Motor neuron (in vitro differentiated cells): ENCODE measurements around the gene PGP. TPM values are rescaled to one million over a fixed set of nuclear protein-coding genes. Genes with fewer than 3 reads are reported as not detected.
A peak's percentile ranks its signal among the peaks of the same experiment; 100 is the strongest.
"Not testable (repeated sequence)": the region's sequence is repeated elsewhere in the genome, so short reads cannot be mapped to it uniquely, and the experiment has no call there.

ENCODE experiments used
- ATAC-seq, 8 experiments: fragments of 200-7000 bp; cut with Tn5 transposase; replicated peaks in 6 of 8; 2 replicates each; pipeline ENCODE4 v1.8.0; 2021; ENCODE audit warnings: mild to moderate bottlenecking in 8 of 8, moderate library complexity in 8 of 8
- H3K27ac ChIP-seq, 2 donors: fragments of 250-450 bp; sonication (Bioruptor Pico); 2 replicates each; pipeline ENCODE4 v1.9.0; 2021; ENCODE audit warnings: antibody characterized with exemption in 2 of 2, mild to moderate bottlenecking in 2 of 2, moderate library complexity in 1 of 2
- H3K4me1 ChIP-seq, 2 donors: fragments of 250-450 bp; sonication (Bioruptor Pico); replicated peaks in 1 of 2; 2 replicates each; pipeline ENCODE4 v1.6.1; 2021; ENCODE audit warnings: antibody characterized with exemption in 2 of 2, mild to moderate bottlenecking in 2 of 2, moderate library complexity in 1 of 2
- H3K4me3 ChIP-seq, 5 donors: fragments of 250-450 bp; sonication (Bioruptor Pico); 2 replicates each; pipeline ENCODE4 v1.9.0; 2021; ENCODE audit warnings: antibody characterized with exemption in 5 of 5, mild to moderate bottlenecking in 5 of 5, moderate library complexity in 4 of 5
- WGBS, 10 experiments: fragments of 450-650 bp; shearing (Covaris generic); methylation state at CpG; one replicate each; pipeline ENCODE4 v1.0.0; 2022; 5-methylcytosine and 5-hydroxymethylcytosine counted together
- in situ Hi-C, 9 experiments: fragments of 400-800 bp; cut with MboI; loops; one replicate each; pipeline ENCODE4 v1.15.0; 2021; ENCODE audit warnings: low sequenced_read_pairs in 9 of 9, low pct_unique_long_range_greater_than_20kb in 2 of 9; ENCODE audit not compliant: unreplicated experiment in 9 of 9
- total RNA-seq, 8 experiments: library from RNA; unstranded; fragments of 300-600 nt; gene quantifications; 2 replicates each; pipeline versions ENCODE4 v1.2.3 to v1.2.4, GENCODE V29; 2022

Gene PGP
- total RNA-seq, 8 experiments from 2014 or later = 6.5 to 14.9 (median 9.9) TPM

DNA sequence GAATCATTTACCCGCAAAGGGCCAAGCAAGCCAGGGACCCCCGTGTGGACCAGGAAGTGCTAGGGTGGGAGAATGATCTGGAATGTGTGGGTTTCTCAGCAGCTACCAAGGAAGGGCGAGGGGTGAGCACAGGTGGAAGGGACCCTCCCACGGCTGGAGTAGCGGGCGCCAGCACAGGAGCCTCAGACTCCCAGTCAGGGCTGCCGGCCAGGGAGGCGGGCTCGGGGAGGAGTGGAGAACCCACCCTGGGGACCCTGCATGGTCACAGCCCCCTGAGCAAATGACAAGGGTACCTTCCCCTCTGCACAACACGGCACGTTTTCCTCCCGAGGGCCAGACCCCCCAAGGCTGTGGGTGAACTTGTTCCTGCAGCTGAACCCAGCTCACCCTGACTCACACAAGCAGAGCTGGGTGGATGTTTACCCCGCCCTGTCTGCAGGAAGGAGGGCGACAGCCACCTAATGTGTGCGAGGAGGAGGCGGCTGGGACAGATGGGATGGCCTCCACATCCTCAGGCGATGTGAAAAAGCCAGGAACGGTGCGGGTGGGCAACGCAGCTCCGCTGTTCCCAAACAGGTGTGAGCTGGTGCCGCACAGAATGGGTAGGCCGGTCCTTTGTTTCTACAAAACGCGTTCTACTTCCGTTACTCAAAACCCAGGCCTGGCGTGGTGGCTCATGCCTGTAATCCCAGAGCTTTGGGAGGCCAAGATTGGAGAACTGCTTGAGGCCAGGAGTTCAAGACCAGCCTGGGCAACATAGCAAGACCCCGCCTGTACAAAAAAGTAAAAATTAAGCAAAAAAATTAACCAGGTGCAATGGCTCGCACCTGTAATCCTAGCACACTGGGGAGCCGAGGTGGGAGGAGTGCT, 30.5 kb upstream of the PGP start:
- in situ Hi-C loops = no loop called here
- H3K4me3 ChIP-seq = no peak overlapping the region
- ATAC-seq = peak in 1 of 8 experiments; percentile 29
- no peaks in the 10 kb centered on the region for H3K4me1 ChIP-seq
- WGBS, 10 experiments = 75 to 100% (median 95%) methylated on average over 2 to 12 of the region's 30 CpGs; no CpG with 5 or more reads in 4 of the 10 experiments
- no peak overlapping the region for H3K27ac ChIP-seq

DNA sequence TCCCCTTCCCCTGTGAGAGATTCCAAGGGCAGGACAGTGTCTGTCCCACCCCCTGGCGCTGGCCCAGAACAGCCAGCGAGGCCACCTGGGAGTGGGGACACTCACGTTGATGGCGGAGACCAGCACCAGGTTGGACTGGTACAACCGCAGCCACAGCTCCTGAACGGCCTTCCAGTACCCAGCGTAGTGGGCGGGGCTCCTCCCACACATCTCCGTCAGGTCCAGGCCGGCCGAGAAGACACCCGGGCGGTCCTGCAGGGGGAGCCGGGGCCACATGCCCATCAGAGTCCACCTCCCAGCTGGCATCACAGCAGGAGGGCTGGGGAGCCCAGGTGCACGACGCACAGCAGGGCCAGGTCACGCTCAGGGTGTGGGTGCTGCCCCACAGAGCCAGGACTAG, 29.7 kb upstream of the PGP start:
- peak in 4 of 8 experiments; percentile 12 to 21 (median 17) for ATAC-seq
- WGBS, 10 experiments = 100% methylated on average over 1 of the region's 17 CpGs; no CpG with 5 or more reads in 9 of the 10 experiments
- in situ Hi-C loops = no loop called here
- Histone ChIP-seq H3K4me3 (no peak overlapping the region), H3K27ac (no peak overlapping the region), H3K4me1 (no peaks in the 10 kb centered on the region)

DNA sequence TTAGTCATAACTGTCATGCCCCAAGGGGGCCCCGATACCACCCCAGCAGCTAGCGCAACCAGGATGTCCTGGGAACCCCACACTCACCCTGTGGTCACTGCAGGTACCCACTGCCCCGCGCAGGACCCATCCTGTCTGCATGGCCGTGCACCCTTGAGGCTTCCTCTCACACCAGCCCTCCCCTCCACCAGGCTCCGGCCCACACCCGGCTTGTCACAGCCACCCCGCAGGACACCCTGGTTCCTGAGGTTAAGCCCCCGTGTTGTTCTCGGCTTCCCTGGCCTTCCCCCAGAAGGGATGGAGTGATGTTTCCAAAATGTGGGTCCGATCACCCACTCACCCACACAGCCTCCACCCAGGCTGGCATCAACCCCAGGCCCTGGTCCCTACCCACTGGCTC, 29.1 kb upstream of the PGP start:
- peak in 1 of 8 experiments; percentile 15 for ATAC-seq
- no peaks in the 10 kb centered on the region for H3K4me1 ChIP-seq
- in situ Hi-C loops = no loop called here
- 95 to 100% (median 100%) methylated on average over 1 to 6 of the region's 11 CpGs; no CpG with 5 or more reads in 7 of the 10 experiments for WGBS, 10 experiments
- no peak overlapping the region for H3K4me3 ChIP-seq
- H3K27ac ChIP-seq = no peak overlapping the region

DNA sequence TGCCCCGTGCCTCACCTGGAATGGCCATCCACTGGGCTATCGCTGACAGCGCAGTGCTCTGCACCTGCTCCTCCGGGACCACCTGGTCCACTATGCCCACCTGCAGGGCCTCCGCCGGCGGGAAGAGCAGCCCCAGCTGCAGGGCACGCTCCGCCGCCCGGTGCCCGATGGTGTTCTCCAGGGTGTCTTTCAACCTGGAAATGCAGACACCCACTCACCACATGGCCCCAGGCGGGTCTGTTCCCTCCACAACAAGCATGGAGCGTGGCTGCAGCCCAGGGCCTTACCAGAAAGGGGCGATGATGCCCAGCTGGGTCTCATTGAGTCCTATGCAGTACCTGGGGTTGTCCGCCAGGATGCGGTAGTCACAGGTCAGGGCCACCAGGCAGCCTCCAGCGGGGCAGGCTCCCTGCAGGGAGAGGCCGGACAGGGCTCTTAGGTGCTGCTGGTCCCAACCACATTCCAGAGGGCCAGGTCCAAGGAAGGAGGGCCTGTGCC, 28.4 kb upstream of the PGP start:
- peak in 1 of 8 experiments; percentile 7 for ATAC-seq

DNA sequence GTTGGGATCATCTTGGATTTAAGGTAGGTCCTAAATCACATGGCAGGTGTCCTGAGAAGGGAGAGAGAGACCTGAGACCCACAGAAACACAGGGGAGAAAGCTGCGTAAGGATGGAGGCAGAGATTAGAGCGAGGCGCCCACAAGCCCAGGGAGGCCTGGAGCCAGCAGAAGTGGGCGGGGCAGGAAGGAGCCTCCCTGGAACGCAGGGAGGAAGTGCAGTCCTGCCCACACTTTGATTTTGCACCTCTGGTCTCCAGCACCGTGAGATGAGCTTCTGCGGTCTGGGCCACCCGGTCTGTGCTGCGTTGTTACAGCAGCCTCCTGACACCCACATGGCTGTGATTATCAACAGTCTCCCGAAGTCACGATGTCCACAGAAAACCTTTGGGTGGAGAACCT, 28.0 kb upstream of the PGP start:
- Histone ChIP-seq H3K4me3 (no peak overlapping the region), H3K4me1 (peaks cover 0 to 7% of the 10 kb centered on the region in 2 donors), H3K27ac (no peak overlapping the region)
- peak in 1 of 8 experiments; percentile 12 for ATAC-seq
- 87 to 100% (median 88%) methylated on average over 2 to 7 of the region's 11 CpGs; no CpG with 5 or more reads in 7 of the 10 experiments for WGBS, 10 experiments
- in situ Hi-C loops = no loop called here

More for the DNA sequence above, 28.4 kb upstream of the PGP start:
- H3K27ac ChIP-seq = no peak overlapping the region
- 90 to 100% (median 93%) methylated on average over 2 to 3 of the region's 19 CpGs; no CpG with 5 or more reads in 7 of the 10 experiments for WGBS, 10 experiments
- in situ Hi-C loops = no loop called here
- peaks cover 0 to 2% of the 10 kb centered on the region in 2 donors for H3K4me1 ChIP-seq
- H3K4me3 ChIP-seq = no peak overlapping the region

DNA sequence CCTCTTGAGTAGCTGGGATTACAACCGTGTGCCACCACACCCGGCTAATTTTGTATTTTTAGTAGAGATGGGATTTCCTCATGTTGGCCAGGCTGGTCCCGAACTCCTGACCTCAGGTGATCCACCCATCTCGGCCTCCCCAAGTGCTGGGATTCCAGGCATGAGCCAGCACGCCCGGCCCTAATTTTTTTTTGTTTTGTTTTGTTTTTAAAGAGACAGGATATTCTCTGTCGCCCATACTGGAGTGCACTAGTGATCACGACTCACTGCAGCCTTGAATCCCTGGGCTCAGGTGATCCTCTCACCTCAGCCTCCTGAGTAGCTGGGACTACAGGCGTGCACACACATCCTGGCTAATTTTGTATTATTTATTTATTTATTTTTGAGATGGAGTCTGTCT, 25.7 kb upstream of the PGP start:
- H3K4me3 ChIP-seq, in situ Hi-C loops, H3K27ac ChIP-seq, ATAC-seq: not testable (repeated sequence)
- H3K4me1 ChIP-seq = peaks cover 13 to 25% of the 10 kb centered on the region in 2 donors
- WGBS, 10 experiments = 80 to 100% (median 95%) methylated on average over 1 to 8 of the region's 9 CpGs; no CpG with 5 or more reads in 3 of the 10 experiments

DNA sequence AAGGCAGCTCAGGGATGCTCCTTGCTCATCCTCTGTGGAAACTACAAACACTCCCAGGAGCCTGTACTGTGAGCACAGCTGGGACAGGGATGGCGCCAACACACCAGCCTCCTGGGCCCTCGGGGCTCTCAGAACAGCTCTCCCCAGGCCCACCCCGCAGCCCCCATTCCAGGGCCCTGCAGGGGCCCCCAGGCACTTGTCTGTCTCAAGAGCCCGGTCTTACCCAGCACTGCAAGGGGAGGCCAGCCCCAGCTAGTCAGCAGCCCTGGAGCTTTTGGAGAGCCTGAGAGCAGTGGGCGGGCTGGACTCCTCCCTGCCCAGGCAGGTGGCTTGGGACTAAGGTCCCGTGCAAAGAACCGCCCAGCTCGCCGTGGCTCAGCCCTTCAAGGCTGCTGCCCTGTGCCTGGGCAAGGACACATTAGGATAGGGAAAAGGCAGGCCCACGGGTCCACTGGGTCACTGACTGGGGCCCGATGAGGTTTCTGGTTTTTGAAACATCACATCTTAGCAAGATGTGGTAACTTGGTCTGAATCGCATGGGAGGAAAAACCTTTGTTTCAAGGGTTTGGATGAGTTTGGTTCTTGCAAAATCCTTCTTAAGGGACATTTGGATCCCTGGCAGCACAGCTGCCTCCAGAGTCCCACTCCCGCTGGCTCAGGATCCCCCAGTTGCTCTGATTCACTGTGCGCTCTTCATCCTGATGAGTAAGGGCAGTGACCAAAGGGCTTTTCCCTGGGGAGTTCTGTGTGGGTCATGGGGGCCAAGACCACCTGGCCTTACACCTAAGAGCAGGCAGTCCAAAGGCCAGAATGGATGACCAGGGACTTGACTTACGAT, 24.4 kb upstream of the PGP start:
- no peak overlapping the region for H3K27ac ChIP-seq
- no peak overlapping the region for H3K4me3 ChIP-seq
- peak in 5 of 8 experiments; percentile 4 to 22 (median 9) for ATAC-seq
- WGBS, 10 experiments = 47 to 100% (median 86%) methylated on average over 2 to 4 of the region's 15 CpGs; no CpG with 5 or more reads in 5 of the 10 experiments
- in situ Hi-C loops = no loop called here
- H3K4me1 ChIP-seq = peaks cover 13 to 25% of the 10 kb centered on the region in 2 donors

DNA sequence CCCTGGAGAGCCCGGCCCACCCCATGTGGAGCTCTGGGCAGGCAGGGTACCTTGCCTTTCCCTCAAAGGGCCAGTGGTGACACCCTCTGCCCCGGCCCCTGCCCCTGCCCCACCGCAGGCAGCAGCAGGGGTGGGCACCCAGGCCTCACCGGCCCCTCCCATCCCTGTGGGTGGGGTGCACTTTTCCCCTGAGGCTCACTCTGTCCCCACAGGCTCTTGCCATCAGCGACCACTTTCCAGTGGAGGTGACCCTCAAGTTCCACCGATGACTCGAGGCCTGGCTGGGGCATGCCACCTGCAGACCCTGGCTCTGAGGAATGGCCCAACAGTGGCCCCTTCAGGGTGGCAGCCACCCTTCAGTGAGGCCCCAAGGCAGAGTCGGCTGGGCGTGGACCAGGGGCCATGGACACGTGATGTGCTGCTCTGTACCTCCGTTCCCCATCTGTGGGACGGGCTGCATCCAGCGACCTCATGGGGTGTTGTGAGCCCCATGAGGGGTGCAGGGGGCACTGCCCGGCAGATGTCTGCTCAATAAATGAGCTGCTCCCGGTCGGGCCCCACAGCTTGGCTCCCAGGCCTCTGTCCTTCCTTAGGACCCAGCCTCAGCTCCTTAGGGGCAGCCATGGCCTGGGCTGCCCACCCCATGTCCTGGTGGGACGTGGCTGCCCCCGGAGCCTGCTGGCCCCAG, 23.7 kb upstream of the PGP start:
- no peak overlapping the region for H3K4me3 ChIP-seq

DNA sequence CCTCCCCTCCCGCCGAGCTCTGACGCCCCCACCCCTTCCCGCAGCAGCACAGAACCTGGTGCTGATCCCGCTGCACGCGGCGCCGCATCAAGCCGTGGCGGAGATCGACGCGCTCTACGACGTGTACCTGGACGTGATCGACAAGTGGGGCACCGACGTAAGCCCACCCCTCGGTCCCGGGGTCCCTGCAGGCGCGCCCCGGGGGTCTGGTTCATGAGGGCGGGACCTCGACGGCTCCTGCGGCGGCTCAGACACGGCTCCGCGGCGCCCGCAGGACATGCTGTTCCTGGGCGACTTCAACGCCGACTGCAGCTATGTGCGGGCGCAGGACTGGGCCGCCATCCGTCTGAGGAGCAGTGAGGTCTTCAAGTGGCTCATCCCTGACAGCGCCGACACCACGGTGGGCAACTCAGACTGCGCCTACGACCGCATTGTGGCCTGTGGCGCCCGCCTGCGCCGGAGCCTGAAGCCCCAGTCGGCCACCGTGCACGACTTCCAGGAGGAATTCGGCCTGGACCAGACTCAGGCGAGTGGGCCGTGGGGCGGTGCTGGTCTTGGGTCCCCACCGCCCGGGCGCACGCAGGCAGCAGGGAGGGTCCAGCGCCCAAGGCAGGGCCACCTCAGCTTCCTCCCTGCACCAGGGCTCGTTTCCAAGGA, 23.0 kb upstream of the PGP start:
- ATAC-seq = peak in 4 of 8 experiments; percentile 2 to 20 (median 16)
- H3K4me1 ChIP-seq = peaks cover 13 to 25% of the 10 kb centered on the region in 2 donors
- H3K4me3 ChIP-seq = peak overlapping the region in 1 of 5 donors; percentile 23
- H3K27ac ChIP-seq = no peak overlapping the region
- WGBS, 10 experiments = 30% methylated on average over 13 of the region's 65 CpGs; no CpG with 5 or more reads in 9 of the 10 experiments
- in situ Hi-C loops = no loop called here

More for the DNA sequence above, 23.7 kb upstream of the PGP start:
- 52 to 73% (median 65%) methylated on average over 2 to 3 of the region's 18 CpGs; no CpG with 5 or more reads in 7 of the 10 experiments for WGBS, 10 experiments
- Histone ChIP-seq H3K4me1 (peaks cover 13 to 25% of the 10 kb centered on the region in 2 donors), H3K27ac (no peak overlapping the region)
- peak in 4 of 8 experiments; percentile 2 to 8 (median 4) for ATAC-seq
- in situ Hi-C loops = no loop called here

DNA sequence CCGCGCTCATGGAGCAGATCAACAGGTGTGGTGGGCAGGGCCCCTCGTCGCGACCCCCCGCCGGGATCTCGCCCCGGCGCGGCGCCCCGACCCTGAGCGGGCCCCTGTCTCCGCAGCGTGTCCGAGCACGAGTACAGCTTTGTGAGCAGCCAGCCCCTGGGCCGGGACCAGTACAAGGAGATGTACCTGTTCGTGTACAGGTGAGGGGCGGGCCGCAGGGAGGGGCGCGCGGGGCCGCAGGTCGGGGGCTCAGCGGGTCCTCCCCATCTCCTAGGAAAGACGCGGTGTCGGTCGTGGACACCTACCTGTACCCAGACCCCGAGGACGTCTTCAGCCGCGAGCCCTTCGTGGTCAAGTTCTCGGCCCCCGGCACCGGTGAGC, 22.5 kb upstream of the PGP start:
- no CpG with 5 or more reads among the region's 40 CpGs for WGBS, 10 experiments
- in situ Hi-C loops = no loop called here
- ATAC-seq = no peak

DNA sequence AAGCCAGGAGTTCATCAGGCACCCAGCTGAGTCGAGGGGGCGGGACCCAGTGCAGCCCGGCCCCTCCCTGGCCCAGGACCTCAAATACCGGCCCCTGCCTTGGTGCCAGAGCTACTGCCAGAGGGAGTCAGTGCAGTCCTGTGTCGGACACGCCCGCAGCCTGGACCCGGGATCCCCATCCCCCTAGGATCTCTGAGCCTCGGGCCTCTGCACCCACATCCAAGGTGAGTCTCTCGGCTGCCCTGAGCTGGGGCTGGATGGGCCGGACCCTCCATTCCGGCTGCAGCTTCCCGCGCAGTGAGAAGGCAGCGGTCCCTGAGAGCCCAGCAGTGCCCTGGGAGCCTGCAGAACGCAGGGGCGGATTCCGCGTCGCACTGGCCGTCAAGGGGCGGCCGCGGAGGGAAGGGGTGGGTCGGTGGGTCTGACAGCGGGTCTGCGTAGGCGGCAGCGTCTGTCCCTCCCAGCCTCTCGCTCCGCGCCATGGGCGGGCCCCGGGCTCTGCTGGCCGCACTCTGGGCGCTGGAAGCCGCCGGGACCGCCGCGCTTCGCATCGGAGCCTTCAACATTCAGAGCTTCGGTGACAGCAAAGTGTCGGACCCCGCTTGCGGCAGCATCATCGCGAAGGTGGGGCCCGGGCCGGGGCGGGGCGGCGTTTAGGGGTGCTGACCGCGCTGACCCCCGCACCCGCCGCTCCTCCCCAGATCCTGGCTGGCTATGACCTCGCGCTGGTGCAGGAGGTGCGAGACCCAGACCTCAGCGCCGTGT, 21.9 kb upstream of the PGP start, which contains the start of gene DNASE1L2:
TSS of gene DNASE1L2 (plus strand) at position 108 of the 765 bp plus-strand sequence. CDS start at position 481, 373 bp downstream.
- no peak within 1 kb of the TSS for H3K27ac ChIP-seq
- in situ Hi-C loops = no loop called here
- 0 to 20% (median 0%) methylated on average over 3 to 6 of the region's 64 CpGs; no CpG with 5 or more reads in 7 of the 10 experiments for whole genome bisulfite sequencing, 10 experiments
- H3K4me1 ChIP-seq = peaks cover 13 to 25% of the 10 kb centered on the region in 2 donors
- H3K4me3 ChIP-seq = peak within 1 kb of the TSS in 3 of 5 donors; percentile 1 to 23 (median 19)
- ATAC-seq = peak; percentile 40 to 72 (median 52)

More for the DNA sequence above, 22.5 kb upstream of the PGP start:
- Histone ChIP-seq H3K4me1 (peaks cover 13 to 25% of the 10 kb centered on the region in 2 donors), H3K27ac (no peak overlapping the region), H3K4me3 (peak overlapping the region in 2 of 5 donors; percentile 19 to 23)
